ENCODE results near the gene ARPC4.

GRCh38 chr3:9810433-9810770 lies 17.5 kb downstream of the ARPC4 start:
- TF ChIP-seq, protein P1, sequence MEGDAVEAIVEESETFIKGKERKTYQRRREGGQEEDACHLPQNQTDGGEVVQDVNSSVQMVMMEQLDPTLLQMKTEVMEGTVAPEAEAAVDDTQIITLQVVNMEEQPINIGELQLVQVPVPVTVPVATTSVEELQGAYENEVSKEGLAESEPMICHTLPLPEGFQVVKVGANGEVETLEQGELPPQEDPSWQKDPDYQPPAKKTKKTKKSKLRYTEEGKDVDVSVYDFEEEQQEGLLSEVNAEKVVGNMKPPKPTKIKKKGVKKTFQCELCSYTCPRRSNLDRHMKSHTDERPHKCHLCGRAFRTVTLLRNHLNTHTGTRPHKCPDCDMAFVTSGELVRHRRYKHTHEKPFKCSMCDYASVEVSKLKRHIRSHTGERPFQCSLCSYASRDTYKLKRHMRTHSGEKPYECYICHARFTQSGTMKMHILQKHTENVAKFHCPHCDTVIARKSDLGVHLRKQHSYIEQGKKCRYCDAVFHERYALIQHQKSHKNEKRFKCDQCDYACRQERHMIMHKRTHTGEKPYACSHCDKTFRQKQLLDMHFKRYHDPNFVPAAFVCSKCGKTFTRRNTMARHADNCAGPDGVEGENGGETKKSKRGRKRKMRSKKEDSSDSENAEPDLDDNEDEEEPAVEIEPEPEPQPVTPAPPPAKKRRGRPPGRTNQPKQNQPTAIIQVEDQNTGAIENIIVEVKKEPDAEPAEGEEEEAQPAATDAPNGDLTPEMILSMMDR (IDR thresholded peaks at IDR 0.05; ENCODE audit: poor library complexity) = no peak
- no peak for TF ChIP-seq EZH2phosphoT487 (IDR thresholded peaks at IDR 0.05; ENCODE audit: low read depth, severe bottlenecking, unreplicated experiment)
- TF ChIP-seq EZH2 (IDR thresholded peaks at IDR 0.05; ENCODE audit: borderline replicate concordance) = no peak
